ENCODE results near the gene PPM1A.

Gene PPM1A

GRCh38 chr14:60227291-60227690 lies 21.7 kb upstream of the PPM1A start:
- DNase-seq (ENCODE audit: low spot score), result no peak

- DNase-seq (ENCODE audit: low spot score), result no peak
Measured at GRCh38 chr14:60229614-60230013, 19.4 kb upstream of the PPM1A start.

GRCh38 chr14:60232185-60232584 lies 16.8 kb upstream of the PPM1A start:
- DNase-seq (ENCODE audit: low spot score), result no peak

GRCh38 chr14:60233251-60233650 lies 15.8 kb upstream of the PPM1A start:
- DNase-seq (ENCODE audit: low spot score), result no peak

- DNase-seq (ENCODE audit: low spot score), result no peak
Measured at GRCh38 chr14:60233891-60234290, 15.1 kb upstream of the PPM1A start.

GRCh38 chr14:60235440-60235839 lies 13.6 kb upstream of the PPM1A start:
- DNase-seq (ENCODE audit: low spot score), result no peak

- no peak for DNase-seq (ENCODE audit: low spot score)
Measured at GRCh38 chr14:60238955-60239354, 10.1 kb upstream of the PPM1A start.

- no peak for DNase-seq (ENCODE audit: low spot score)
Measured at GRCh38 chr14:60240139-60240856, 8.7 kb upstream of the PPM1A start.

GRCh38 chr14:60241091-60241490 lies 7.9 kb upstream of the PPM1A start:
- DNase-seq (ENCODE audit: low spot score), result no peak

GRCh38 chr14:60242429-60242828 lies 6.6 kb upstream of the PPM1A start:
- DNase-seq (ENCODE audit: low spot score), result no peak

GRCh38 chr14:60245380-60246177 lies 3.4 kb upstream of the PPM1A start:
- DNase-seq (ENCODE audit: low spot score), result no peak

- peak; percentile 88 for DNase-seq (ENCODE audit: low spot score)
Measured at GRCh38 chr14:60247994-60248696, 876 bp upstream of the PPM1A start.

GRCh38 chr14:60249321-60250256 lies 568 bp downstream of the PPM1A start:
- DNase-seq (ENCODE audit: low spot score), result peak; percentile 59

- DNase-seq (ENCODE audit: low spot score), result no peak
Measured at GRCh38 chr14:60250257-60251035, 1.4 kb downstream of the PPM1A start.

- DNase-seq (ENCODE audit: low spot score), result no peak
Measured at GRCh38 chr14:60251877-60252276, 2.9 kb downstream of the PPM1A start.

GRCh38 chr14:60252630-60253029 lies 3.6 kb downstream of the PPM1A start:
- no peak for DNase-seq (ENCODE audit: low spot score)

- no peak for DNase-seq (ENCODE audit: low spot score)
Measured at GRCh38 chr14:60253649-60254048, 4.6 kb downstream of the PPM1A start.

GRCh38 chr14:60254176-60254575 lies 5.2 kb downstream of the PPM1A start:
- DNase-seq (ENCODE audit: low spot score), result peak; percentile 28

- no peak for DNase-seq (ENCODE audit: low spot score)
Measured at GRCh38 chr14:60257865-60258264, 8.8 kb downstream of the PPM1A start.

- no peak for DNase-seq (ENCODE audit: low spot score)
Measured at GRCh38 chr14:60265163-60265562, 16.1 kb downstream of the PPM1A start.

Measured in LoVo (cell line).